Measurements from ENCODE around the gene ASIC2.

The ASIC2 gene

DNA sequence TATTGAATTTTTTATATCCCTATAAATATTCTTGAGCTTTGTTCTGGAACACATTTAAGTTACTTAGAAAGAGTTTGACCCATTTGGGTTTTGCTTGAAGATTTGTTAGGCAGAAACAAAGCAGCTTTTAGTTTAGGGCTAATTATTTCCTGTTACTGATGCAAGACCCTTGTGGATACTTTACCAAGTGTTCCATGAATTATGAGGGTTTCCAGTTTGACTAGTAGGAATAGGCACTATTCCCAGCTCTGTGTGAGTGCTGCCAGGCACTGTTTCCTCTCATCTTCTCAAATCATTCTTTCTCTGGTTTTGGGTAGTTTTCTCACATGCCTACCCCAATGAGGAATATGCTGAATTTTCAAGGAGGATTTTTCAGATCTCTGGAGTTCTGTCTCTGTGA, 221.4 kb downstream of the ASIC2 start:
- TF ChIP-seq ZNF274 (IDR thresholded peaks at IDR 0.05; ENCODE audit: low read depth, low read length): no peak
- H3K4me3 ChIP-seq (ENCODE audit: low read length): no peak overlapping the region

DNA sequence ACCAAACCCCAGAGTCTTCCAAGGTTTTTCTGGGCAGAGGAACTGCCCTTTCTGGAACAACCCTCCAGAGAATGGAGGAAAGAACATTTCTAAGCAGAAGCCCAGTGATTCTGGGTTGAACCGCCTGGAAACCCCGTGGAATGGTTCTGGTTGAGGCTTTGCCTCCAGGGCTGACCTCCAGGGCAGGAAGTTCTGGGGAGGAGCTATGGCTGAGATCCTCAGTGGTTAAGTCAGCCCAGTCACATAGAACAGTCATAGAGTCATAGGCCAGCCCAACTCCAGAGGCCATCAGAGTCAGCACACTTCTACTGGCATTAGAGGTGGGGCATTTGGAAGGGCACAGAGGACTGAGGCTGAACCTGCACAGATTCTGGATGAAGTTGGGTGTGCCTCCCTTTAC, 235.5 kb downstream of the ASIC2 start:
- TF ChIP-seq ZNF274 (IDR thresholded peaks at IDR 0.05; ENCODE audit: low read depth, low read length): no peak
- no peak overlapping the region for H3K4me3 ChIP-seq (ENCODE audit: low read length)

DNA sequence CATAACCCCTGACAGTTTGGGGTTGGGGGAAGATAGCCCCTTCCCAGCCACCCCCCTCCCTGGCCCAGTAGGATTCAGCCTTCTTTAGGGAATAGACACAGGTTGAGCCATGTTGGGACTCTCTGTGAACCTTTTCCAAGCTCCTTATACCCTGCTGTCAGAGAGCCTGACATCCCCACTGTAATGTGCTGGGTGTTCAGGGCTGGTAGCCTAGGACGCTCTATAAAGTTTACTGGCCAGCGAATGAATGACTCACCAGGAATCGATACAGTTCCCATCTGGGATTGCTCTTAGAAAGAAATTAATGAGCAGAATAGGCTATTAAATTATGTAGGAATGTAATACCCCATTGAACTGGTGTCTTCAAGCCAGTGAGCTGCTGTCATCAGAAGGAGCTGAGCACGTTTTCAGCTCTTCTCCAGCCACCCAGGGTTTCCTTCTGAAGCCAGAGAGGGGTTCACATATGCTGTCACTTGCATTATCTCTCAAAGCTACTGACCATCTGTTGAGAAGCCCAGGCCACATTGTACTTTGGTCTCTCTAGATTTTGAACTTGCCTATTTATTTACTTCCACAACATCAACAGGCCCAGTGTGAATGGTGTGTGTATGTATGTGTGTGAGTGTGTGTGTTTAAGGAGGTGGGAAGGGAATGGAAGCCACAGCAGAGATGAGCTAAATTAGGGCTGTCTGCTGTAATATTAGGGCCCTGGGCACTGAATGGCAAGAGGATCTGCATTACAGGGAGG, 236.5 kb downstream of the ASIC2 start:
- no peak overlapping the region for H3K4me3 ChIP-seq (ENCODE audit: low read length)
- no peak for TF ChIP-seq ZNF274 (IDR thresholded peaks at IDR 0.05; ENCODE audit: low read depth, low read length)

DNA sequence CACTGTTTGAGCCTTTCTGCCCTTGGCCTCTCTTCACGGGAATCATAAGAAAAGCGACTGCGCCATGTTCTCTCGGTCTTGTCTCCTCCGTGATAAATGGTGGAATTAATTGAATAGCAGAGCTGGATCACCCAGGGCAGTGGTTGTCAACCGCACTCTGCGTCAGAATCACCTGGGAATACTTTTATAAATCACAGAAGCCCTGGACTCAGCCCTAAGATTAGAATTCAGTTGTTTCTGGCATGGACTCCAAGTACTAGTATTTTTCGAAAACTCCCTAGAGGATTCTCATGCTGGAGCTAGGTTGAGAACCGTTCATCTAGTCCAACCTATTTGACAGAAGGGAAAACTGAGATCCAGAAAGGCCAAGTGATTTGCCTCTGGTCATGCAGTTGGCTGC, 237.3 kb downstream of the ASIC2 start:
- H3K4me3 ChIP-seq (ENCODE audit: low read length): no peak overlapping the region
- TF ChIP-seq ZNF274 (IDR thresholded peaks at IDR 0.05; ENCODE audit: low read depth, low read length): no peak

DNA sequence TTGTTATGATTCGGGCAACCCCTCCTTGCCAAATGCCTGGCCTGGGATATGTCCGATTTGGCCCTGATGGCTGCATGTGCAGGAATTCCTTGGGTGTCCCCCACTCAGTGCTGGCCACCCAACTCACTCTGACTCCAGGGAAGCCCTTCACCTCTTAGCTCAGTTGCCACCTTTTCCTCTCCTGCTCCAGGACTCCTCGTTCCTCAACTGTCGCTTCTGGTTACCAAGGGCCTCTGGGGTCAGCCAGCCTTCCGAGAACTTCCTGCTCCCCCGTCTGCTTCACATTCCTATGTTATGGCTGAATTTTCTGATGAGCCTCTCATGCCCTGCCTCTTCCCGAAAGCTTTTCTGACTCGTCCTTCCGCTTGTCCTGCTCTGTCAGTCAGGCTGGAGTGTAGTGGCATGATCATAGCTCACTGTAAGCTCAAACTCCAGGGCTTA, 237.9 kb downstream of the ASIC2 start:
- H3K4me3 ChIP-seq (ENCODE audit: low read length): no peak overlapping the region
- no peak for TF ChIP-seq ZNF274 (IDR thresholded peaks at IDR 0.05; ENCODE audit: low read depth, low read length)

DNA sequence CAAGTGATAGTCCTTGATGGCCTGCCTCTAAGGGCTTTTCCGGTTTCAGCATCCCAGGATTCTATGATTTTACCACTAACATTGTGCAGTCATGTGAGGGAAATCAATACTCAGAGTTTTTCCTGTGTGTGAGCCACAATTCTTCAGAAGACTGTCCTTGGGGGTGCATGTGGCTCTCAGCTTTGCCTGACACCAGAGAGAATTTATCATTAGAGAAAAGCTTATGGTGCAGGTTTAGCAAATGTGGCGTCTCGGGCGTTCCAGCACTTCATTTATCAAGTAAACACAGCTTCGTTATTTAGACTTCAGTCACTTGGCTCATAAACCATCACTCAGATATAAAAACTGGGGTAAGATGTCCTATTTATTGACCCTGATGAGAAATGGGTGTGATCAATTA, 238.7 kb downstream of the ASIC2 start:
- TF ChIP-seq ZNF274 (IDR thresholded peaks at IDR 0.05; ENCODE audit: low read depth, low read length): no peak

DNA sequence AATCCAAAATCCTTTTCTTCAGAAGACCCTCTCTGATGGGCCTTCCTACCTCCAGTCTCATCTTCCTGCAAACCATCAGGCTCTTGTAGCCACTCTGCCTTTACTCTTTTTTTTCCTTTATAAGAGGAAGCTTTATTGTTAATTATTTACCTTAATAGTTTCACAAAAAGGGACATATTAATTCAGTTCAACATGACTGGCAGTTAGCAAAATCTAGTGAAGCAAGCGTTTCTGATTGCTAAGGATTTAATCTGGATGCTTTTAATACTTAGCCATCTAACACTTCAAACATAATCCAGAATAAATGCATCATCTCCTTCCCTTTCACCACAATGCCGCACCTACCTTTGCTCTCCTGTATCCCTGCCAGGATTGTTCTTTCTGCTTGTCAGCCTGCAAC, 239.4 kb downstream of the ASIC2 start:
- no peak for TF ChIP-seq ZNF274 (IDR thresholded peaks at IDR 0.05; ENCODE audit: low read depth, low read length)

More for the DNA sequence above, 238.7 kb downstream of the ASIC2 start:
- no peak overlapping the region for H3K4me3 ChIP-seq (ENCODE audit: low read length)

DNA sequence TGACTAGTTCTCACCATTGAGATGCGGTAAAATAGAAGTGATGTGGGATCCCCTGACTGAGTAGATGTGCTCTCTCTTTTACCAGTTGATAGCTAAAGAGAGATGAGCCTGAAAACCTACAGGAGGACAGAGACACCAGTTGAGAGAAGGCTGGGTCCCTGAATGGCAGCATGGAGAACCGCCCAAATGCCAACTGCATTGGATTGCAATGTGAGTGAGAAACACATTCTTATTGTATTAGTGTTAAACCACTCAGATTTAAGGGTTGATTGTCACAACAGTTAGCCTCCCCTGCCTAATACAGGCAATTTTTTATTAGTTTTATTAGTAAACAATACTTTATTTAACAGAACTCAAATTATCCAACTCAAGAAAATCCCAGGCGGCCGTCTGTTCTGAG, 240.2 kb downstream of the ASIC2 start:
- no peak for TF ChIP-seq ZNF274 (IDR thresholded peaks at IDR 0.05; ENCODE audit: low read depth, low read length)
- no peak overlapping the region for H3K4me3 ChIP-seq (ENCODE audit: low read length)

More for the DNA sequence above, 239.4 kb downstream of the ASIC2 start:
- no peak overlapping the region for H3K4me3 ChIP-seq (ENCODE audit: low read length)

DNA sequence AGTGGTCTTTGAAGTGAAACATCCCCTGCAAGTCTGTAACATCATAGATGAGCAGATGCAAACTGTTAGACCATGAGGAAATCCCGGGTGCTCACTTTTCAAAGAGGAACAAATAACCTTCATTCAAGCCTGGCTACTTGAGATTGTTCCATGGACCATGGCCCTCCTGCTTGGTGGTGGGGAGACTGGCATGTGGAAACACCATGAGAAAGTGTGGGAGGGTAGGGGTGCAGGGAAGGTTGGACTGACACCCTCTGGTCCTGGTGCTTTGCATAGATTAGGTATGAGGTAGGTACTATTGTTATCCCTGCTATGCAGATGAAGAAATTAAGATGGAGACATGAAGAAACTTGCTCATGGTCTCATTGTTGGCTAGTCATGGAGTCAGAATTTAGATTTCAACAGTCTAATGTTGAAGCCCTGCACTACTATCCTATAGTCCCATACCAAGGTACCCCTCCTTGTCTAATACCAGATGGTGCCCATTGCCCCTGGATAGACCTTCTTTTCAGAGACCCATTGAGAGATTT, 242.4 kb downstream of the ASIC2 start:
- no peak for TF ChIP-seq ZNF274 (IDR thresholded peaks at IDR 0.05; ENCODE audit: low read depth, low read length)
- no peak overlapping the region for H3K4me3 ChIP-seq (ENCODE audit: low read length)

DNA sequence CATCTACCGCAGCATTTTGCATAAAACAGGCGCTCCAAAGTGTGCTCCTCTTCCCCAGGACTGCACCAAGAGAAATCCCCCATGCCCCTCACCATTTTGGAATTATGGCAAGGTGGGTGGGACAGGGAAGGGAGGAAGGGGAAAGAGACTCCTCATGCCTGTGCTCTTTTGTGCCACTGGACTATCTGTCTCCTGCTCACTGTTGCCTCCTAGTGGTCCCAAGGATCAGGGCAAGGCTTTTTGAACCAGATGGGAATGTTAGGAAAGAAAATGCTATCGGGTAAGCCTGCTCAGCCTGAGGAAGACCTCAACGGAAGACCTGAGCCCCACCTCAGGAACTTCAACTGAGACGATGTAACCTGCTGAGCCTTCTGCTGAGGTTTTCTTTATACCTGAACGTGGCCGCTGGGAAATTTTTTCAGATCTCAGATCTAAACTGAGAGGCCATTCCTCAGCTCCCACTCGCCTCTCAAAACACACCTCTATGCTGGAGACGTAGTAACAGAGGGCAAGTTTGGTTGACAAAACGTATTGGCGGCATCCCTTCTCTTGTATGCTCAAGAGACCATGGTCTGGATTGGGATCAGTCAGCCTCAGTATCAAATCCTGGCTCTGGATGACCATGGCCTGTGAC, 243.2 kb downstream of the ASIC2 start:
- TF ChIP-seq ZNF274 (IDR thresholded peaks at IDR 0.05; ENCODE audit: low read depth, low read length): no peak
- H3K4me3 ChIP-seq (ENCODE audit: low read length): no peak overlapping the region

DNA sequence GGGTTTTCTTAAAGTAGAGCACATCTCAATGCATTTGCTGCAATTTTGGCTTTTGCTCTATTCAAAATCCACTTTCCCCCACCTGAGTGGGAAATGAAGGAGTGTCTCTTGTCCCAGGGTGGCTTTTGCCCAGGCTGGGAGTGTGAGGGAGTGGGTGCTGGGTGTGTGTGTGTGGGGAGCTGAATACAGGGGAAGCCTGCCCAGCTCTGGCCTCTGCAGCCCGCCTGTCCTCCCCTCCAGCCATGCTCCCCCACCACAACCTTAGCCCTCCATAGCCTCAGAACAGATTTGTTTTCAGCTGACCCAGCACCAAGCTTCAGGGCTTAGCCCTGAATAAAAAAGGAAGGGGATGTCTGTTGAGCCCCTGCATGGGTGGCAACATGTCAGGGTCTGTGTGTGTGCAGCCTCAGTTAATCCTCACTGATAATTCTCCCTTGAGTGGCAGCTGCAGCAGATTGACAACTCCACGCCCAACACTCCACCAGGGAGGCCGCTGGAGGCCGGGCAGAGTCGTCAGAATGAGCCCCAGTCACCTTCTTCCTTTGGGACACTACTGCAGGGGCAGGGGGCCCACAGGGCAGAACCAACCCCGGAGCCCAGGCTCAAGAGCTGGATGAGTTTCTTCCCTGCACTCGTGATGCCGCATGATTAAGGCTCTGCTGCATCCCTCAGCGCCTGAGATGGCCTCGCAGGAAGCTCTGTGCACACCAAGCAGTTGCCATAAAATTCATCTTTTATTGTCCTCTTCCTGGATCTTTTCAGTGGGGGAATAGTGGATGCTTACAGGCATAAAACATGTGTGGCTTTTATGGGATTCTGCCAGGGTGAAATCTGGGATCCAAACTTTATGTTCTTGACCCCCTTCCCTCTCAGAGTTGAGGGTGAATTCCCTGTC, 246.5 kb downstream of the ASIC2 start:
- H3K4me3 ChIP-seq (ENCODE audit: low read length): no peak overlapping the region
- no peak for TF ChIP-seq ZNF274 (IDR thresholded peaks at IDR 0.05; ENCODE audit: low read depth, low read length)

DNA sequence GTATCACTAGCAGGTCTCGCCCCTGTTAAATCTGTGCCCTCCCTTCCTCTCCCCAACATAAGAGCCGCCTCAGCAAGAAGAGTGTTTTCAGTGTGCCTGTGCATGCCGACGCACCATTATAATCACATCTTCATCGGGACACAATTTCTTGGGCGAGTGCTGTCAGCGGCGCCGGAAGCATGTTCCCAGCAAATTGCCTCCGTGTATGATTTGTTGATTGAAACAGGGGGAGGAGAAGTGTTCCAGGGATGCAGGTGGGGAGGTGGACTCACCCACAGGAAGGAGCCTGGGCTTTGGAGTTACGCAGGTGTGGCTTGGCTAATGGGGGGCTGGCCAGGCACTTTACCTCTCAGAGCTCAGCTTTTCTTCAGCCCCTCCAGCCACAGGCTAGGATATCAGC, 247.9 kb downstream of the ASIC2 start:
- TF ChIP-seq ZNF274 (IDR thresholded peaks at IDR 0.05; ENCODE audit: low read depth, low read length): no peak

DNA sequence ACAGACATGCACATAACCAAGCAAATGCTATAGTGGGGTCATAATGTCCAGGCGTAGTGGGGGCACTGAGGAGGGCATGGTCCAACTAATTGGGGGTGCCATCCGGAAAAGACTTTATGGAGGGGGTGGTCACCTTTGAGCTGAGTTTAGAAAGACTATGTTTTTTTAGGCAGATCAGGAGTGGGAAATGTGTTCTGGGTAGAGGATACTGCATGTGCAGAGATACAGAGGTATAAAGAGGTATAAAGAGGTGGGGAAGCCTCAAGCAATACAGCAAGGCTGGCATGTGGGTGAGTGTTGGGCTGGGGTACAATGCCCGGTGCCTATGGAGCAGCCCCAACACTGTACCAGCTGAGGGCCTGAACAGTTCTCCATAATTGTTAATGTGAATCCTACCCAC, 248.3 kb downstream of the ASIC2 start:
- no peak for TF ChIP-seq ZNF274 (IDR thresholded peaks at IDR 0.05; ENCODE audit: low read depth, low read length)
- H3K4me3 ChIP-seq (ENCODE audit: low read length): no peak overlapping the region

More for the DNA sequence above, 247.9 kb downstream of the ASIC2 start:
- no peak overlapping the region for H3K4me3 ChIP-seq (ENCODE audit: low read length)

DNA sequence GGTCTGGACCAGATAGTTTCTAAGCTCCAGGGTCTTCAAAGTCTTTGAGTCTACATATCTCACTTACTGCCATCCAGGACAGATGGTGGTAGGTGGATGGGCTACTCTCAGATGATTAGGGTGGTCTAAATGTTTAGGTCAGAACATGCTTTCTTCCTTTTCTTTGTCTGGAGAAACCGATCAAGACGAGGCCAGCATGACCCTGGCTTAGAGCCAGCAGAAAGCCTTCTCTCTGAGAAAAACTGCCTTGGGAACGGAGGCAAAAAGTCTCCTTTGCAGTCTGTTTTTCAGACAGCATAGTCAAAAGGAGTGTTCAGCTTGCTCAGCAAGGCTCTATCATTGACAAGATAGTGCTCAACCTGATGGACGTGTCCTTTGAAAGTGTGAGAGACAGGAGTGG, 252.6 kb downstream of the ASIC2 start:
- no peak overlapping the region for H3K4me3 ChIP-seq (ENCODE audit: low read length)
- no peak for TF ChIP-seq ZNF274 (IDR thresholded peaks at IDR 0.05; ENCODE audit: low read depth, low read length)
